Spinal cord (tissue), 10 donors: ENCODE results near the gene SLC6A2. TPM values are rescaled to one million over a fixed set of nuclear protein-coding genes. Genes with fewer than 3 reads are reported as not detected.
A peak's percentile ranks its signal among the peaks of the same experiment; 100 is the strongest.

Experiments used
- DNase-seq, 6 donors: peaks; one replicate each; pipeline versions ENCODE4 v3.0.0 to v3.0.0-alpha.2; 2013 to 2015; ENCODE audit warnings: low spot score in 6 of 6, low read depth in 4 of 6
- H3K27ac ChIP-seq: one replicate; pipeline ENCODE4 v1.5.1; 2013; ENCODE audit warnings: low read depth, low read length, control low read depth
- H3K27me3 ChIP-seq: one replicate; pipeline ENCODE4 v1.6.1; 2013; ENCODE audit warnings: low read length; ENCODE audit not compliant: control insufficient read depth, insufficient read depth
- H3K36me3 ChIP-seq: one replicate; pipeline ENCODE4 v1.6.1; 2013; ENCODE audit warnings: low read length; ENCODE audit not compliant: control insufficient read depth, insufficient read depth
- H3K4me1 ChIP-seq: one replicate; pipeline ENCODE4 v1.6.1; 2013; ENCODE audit warnings: low read length; ENCODE audit not compliant: control insufficient read depth, insufficient read depth
- H3K4me3 ChIP-seq: one replicate; pipeline ENCODE4 v1.5.1; 2013; ENCODE audit warnings: low read depth, low read length, control low read depth
- H3K9me3 ChIP-seq: one replicate; pipeline ENCODE4 v1.6.1; 2013; ENCODE audit warnings: low read length; ENCODE audit not compliant: control insufficient read depth, insufficient read depth
- WGBS: methylation state at CpG from one replicate; pipeline ENCODE4 v1.1.5; 2013; ENCODE audit warnings: missing lambda C conversion rate; ENCODE audit not compliant: insufficient coverage; 5-methylcytosine and 5-hydroxymethylcytosine counted together
- polyA plus RNA-seq, 2 donors: library from polyadenylated mRNA; unstranded; fragments of 120-200 nt; gene quantifications; one replicate each; pipeline ENCODE4 v1.2.1, GENCODE V29; 2013; ENCODE audit not compliant: insufficient read length in 2 of 2
- total RNA-seq, 2 donors: library from RNA; depleted of rRNA in 1 of 2; stranded (reverse); fragments of 120-200 nt in 1 of 2; fragments of >200 nt in 1 of 2; gene quantifications; one replicate each; pipeline versions ENCODE4 v1.2.3 to v1.2.4, GENCODE V29; 2013 to 2014
- donor health status: healthy.

The SLC6A2 gene
- total and polyA plus RNA-seq, 4 donors = 0.11 to 0.89 (median 0.18) TPM

GRCh38 chr16:55717326-55717725 lies 61.5 kb downstream of the SLC6A2 start:
- H3K27me3 ChIP-seq = no peaks in the 10 kb centered on the region
- no peaks in the 10 kb centered on the region for H3K9me3 ChIP-seq
- no peaks in the 10 kb centered on the region for H3K36me3 ChIP-seq
- H3K4me3 ChIP-seq = no peak overlapping the region
- H3K4me1 ChIP-seq = no peaks in the 10 kb centered on the region
- WGBS = 87% methylated on average over 3 of the region's 3 CpGs
- no peak overlapping the region for H3K27ac ChIP-seq
- no peak for DNase-seq

DNA sequence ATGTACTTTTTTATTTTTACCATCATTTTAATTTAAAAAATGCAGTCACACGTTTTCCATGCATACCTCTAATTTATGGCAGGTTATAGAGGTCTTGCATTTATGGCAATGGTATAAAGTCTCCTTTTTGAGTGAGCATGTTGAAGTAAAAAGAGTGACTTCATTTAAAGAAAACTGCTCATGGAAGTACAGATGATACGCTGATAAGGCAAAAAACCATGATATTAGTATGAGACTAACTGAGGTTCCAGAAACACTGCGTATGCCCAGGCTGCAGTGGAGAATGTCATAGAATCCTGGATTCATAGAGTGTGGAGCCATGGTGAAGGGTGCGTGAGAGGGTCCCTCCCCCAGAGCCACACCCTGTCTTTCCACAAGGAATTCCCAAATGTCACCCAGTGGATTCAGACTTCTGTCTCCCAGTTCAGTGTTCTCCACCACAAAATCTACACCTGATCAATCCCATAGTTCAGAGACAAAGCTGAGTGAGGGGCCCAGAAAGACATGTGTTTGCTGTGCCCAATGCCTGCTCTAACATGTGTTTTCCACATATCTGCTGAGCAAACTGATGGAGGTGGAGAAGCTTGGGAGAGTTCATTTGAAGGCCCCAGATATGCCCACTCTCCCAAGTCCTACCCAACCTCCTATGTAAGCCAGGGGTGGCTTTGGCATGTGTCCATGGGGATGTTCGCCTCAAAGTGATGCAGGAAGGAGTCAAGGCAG lies 69.4 kb downstream of the SLC6A2 start:
- 50% methylated on average over 2 of the region's 5 CpGs for WGBS
- Histone ChIP-seq H3K4me1 (no peaks in the 10 kb centered on the region), H3K27ac (no peak overlapping the region), H3K4me3 (no peak overlapping the region), H3K9me3 (no peaks in the 10 kb centered on the region), H3K27me3 (no peaks in the 10 kb centered on the region), H3K36me3 (no peaks in the 10 kb centered on the region)
- no peak for DNase-seq

DNA sequence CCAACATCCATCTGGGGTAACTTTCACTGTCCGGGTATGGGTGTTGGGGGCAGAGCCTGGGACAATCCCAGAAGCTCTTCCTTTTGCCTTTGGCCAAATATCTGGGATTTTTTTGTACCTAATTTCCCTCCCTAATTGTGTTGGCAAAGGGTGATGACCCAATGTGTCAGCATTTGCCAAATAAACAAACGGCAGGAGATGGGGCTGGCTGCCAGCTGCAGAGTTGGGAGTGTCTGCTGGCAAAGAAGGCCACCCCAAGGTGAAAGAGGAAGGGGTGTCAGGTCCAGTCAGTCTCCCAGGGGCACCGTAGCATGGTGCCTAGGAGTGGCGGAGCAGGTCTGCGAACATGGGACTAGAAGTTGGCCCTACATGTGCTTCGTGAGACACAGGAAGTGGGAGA lies 73.0 kb downstream of the SLC6A2 start:
- no peak for DNase-seq
- WGBS = 89% methylated on average over 3 of the region's 6 CpGs

GRCh38 chr16:55730115-55730514 lies 74.3 kb downstream of the SLC6A2 start:
- WGBS = 86% methylated on average over 4 of the region's 5 CpGs
- Histone ChIP-seq H3K36me3 (no peaks in the 10 kb centered on the region), H3K4me1 (no peaks in the 10 kb centered on the region), H3K4me3 (no peak overlapping the region), H3K27ac (no peak overlapping the region), H3K9me3 (no peaks in the 10 kb centered on the region), H3K27me3 (no peaks in the 10 kb centered on the region)
- DNase-seq = no peak

More for the DNA sequence above, 73.0 kb downstream of the SLC6A2 start:
- Histone ChIP-seq H3K4me3 (no peak overlapping the region), H3K27me3 (no peaks in the 10 kb centered on the region), H3K9me3 (no peaks in the 10 kb centered on the region), H3K27ac (no peak overlapping the region), H3K4me1 (no peaks in the 10 kb centered on the region), H3K36me3 (no peaks in the 10 kb centered on the region)

DNA sequence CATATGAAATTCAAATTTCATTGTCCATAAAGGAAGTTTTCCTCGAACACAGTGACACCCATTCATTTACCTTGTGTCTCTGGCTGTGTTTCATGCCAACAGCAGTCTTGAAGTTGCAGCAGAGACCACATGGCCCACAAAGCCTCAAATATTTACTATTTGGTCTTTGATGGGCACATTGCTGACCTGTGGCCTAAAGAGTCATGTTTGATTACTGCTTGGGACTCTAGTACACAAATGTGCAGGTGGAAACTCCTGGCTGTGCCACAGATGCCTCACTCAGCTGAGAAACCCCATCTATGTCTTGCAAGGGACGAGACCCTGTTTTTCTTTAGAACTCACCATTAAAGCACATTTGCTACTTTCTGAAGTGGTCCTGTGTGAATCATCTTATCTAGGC lies 76.7 kb downstream of the SLC6A2 start:
- Histone ChIP-seq H3K4me3 (no peak overlapping the region), H3K27ac (no peak overlapping the region), H3K4me1 (no peaks in the 10 kb centered on the region), H3K36me3 (no peaks in the 10 kb centered on the region), H3K9me3 (no peaks in the 10 kb centered on the region), H3K27me3 (no peaks in the 10 kb centered on the region)
- no peak for DNase-seq
- WGBS = 100% methylated on average over 1 of the region's 2 CpGs

- Histone ChIP-seq H3K36me3 (no peaks in the 10 kb centered on the region), H3K27ac (no peak overlapping the region), H3K4me3 (no peak overlapping the region), H3K9me3 (no peaks in the 10 kb centered on the region), H3K27me3 (no peaks in the 10 kb centered on the region), H3K4me1 (no peaks in the 10 kb centered on the region)
- no peak for DNase-seq
- WGBS = 92% methylated on average over 2 of the region's 2 CpGs
These were observed 78.9 kb downstream of the SLC6A2 start for GRCh38 chr16:55734665-55735064.

- no peaks in the 10 kb centered on the region for H3K36me3 ChIP-seq
- H3K4me3 ChIP-seq = no peak overlapping the region
- DNase-seq = peak in 1 of 6 donors; percentile 8
- H3K27me3 ChIP-seq = no peaks in the 10 kb centered on the region
- 100% methylated on average over 1 of the region's 4 CpGs for WGBS
- H3K4me1 ChIP-seq = no peaks in the 10 kb centered on the region
- H3K9me3 ChIP-seq = no peaks in the 10 kb centered on the region
- no peak overlapping the region for H3K27ac ChIP-seq
These were observed 79.5 kb downstream of the SLC6A2 start for GRCh38 chr16:55735120-55735781.

- DNase-seq = no peak
- no peaks in the 10 kb centered on the region for H3K9me3 ChIP-seq
- WGBS = 94% methylated on average over 3 of the region's 4 CpGs
- H3K4me1 ChIP-seq = no peaks in the 10 kb centered on the region
- no peaks in the 10 kb centered on the region for H3K36me3 ChIP-seq
- H3K27ac ChIP-seq = no peak overlapping the region
- no peak overlapping the region for H3K4me3 ChIP-seq
- no peaks in the 10 kb centered on the region for H3K27me3 ChIP-seq
These were observed 80.9 kb downstream of the SLC6A2 start for GRCh38 chr16:55736671-55737070.

- H3K4me1 ChIP-seq = no peaks in the 10 kb centered on the region
- no peaks in the 10 kb centered on the region for H3K36me3 ChIP-seq
- H3K27me3 ChIP-seq = no peaks in the 10 kb centered on the region
- H3K9me3 ChIP-seq = no peaks in the 10 kb centered on the region
- H3K4me3 ChIP-seq = no peak overlapping the region
- H3K27ac ChIP-seq = no peak overlapping the region
- DNase-seq = no peak
- 68% methylated on average over 3 of the region's 3 CpGs for WGBS
These were observed 81.5 kb downstream of the SLC6A2 start for GRCh38 chr16:55737318-55737717.

DNA sequence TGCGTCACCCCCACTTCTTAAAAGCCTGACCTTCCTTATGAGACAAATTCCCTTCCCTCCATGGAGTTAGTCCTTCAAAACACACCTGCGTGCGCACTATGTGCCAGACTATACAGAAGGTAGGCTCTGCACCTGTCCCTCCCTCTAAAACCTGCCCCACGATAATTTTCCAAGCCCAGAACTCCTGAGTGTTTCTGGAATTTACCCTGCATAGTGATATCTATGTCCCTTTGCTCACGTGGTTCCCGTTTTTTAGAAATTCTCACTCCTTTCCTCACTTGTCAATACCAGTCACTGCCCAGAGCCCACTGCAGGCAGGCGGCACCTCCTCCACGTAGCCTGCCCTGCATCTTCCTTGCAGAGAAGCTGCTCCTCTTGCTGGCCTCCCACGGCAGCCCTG lies 82.2 kb downstream of the SLC6A2 start:
- H3K36me3 ChIP-seq = no peaks in the 10 kb centered on the region
- no peak overlapping the region for H3K27ac ChIP-seq
- no peaks in the 10 kb centered on the region for H3K4me1 ChIP-seq
- no peak overlapping the region for H3K4me3 ChIP-seq
- no peaks in the 10 kb centered on the region for H3K9me3 ChIP-seq
- WGBS = 93% methylated on average over 9 of the region's 9 CpGs
- no peak for DNase-seq
- H3K27me3 ChIP-seq = no peaks in the 10 kb centered on the region
